Globus pallidus (tissue), 1 donor: Measurements from ENCODE around the gene GUCA1A.

Source experiments
- DNase-seq: peaks from one replicate; pipeline ENCODE4 v3.0.0-alpha.2; 2015; ENCODE audit warnings: low spot score

GUCA1A gene

DNA sequence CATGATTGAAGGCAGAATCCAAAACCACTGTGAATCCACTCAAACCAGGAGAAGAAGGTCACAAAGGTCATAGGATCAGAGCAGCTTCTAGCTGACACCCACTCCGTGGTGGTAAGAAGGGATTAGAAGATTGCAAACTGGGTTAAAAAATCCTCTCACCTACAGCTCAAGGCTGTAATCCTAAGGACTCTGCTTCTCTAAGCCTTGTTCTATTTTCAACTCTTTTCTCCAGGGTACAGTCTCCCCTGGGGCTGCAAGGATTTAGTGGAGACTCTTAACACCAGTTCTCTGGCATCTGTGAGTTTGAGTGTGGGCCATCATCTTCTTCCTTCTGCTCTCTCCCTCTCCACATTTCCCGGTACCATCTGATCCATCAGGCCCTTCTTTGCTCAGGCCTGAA is at the start of gene GUCA1A:
Gene GUCA1A, plus strand, starts transcription at position 264 of the 400 bp plus-strand sequence. CDS start 250 bp downstream, outside the sequence.
- no peak for DNase-seq

DNA sequence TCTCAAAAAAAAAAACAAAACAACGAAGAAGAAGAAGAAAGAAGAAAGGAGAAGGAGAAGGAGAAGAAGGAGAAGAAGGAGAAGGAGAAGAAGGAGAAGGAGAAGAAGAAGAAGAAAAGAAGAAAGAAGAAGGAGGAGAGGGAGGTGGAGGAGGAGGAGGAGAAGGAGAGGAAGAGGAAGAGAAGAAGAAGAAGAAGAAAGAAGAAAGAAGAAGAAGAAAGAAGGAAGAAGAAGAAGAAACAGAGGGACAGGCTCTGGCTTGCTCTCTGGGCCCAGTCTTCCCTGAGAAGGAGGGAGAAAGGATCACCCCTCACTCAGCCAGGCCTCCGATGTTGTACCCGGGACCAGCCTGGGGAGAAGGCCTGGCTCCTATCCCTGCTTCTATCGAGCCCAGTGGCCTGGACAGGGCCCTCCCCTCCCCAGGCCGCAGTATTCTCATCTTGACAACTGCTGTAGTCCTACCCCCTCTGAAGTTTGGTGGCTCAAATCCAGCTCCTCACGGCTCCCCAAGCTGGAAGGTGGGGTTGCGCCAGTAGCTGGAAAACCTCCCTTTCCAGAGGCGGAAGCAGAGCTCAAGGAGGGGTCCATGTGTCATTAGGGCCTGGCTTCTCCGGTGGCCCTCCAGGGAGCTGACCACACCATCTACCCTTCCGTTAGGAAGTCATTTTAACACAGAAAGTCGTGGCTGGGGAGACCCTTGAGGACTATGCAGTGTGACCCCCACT is 49.6 kb upstream of the GUCA1A start:
- DNase-seq = no peak

DNA sequence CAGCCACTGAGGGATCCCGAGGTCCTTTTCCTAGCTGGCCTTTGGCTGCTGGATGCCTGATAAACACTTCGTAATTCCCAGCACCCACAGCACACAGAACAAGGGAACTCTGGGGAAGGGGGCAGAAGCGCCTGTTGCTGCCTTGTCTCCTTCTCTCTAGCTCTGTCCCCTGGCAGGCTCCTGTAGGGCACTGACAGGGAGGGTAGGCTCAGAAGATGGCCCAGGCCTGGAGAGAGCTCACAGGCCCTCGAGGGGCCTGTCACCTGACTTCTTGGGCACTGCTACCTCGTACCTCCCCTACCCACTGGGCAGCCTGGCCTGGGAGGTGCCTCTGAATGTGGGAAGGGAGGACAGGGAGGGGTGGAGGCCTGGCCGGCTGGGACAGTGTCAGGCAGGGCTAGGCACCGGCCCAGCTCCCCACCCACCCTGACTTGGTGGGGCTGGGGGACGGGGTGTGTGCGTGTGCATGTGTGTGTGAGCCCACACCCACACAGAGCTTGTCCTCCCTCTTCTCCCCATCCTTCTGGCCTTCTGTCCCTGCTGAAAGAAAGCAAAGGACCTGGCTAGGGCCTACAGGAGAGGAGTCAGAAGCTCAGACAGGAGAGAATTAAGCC is 48.8 kb upstream of the GUCA1A start:
- no peak for DNase-seq

DNA sequence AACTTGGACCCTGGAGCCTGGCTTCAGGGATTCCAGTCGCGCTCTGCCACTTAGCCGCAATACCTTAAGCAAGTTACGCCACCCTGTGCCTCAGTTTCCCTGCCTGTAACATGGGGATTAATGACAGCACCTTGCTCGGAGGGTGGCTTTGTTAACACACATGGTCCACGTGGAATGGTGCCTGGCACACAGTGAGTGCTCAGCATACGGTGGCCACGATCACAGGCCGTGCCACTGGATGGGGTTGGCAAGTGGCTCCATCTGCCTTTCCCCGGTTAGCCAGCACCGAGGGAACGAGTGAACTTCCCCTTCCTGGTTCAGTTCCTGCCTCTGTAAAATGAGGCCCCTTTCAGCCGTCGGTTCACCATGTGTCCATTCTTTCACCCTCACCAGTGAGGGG is 47.9 kb upstream of the GUCA1A start:
- no peak for DNase-seq

- no peak for DNase-seq
Observed at GRCh38 chr6:42125663-42126062, 47.5 kb upstream of the GUCA1A start.

DNA sequence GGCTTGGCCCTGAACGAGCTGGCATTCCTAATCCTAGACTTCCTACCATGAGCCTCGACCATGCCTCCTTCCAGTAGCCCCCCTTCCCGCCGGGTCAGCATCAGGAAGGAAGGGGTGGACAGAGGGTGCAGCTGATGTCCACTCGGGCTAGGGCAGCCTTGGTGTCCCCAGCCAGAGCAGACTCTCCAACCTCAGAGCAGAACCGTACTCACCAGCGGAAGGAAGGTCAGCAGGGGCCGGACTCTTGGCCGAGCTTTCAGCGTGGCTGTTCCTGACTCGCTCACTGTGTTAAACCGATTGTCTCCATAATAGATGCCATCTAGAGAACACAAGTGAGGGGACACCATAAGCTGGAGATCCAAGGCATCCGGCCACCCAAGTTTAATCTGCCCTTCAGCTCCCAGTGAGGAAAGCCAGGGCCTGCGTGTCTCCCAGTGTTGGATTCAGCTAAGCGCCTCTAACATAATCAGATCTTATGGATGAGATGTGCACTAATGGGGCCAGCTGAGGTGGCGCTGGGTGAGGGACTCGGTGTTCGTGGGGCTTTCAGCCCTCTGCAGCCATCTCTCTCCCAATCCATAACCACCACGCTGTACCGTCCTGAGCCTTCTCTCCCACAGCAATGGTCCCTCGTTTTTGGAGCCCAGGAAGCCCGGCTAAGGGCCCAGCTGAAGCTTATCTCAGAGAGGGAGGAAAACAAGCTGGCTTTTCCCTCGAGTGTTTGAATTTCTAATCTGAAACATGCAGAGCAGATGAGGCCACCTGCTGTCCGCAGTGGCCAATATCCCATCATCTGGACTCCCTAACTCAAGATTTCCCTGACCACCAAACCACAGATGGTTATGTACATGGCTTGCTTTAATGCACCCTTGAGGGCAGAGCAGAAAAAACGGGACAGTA is 44.5 kb upstream of the GUCA1A start:
- no peak for DNase-seq

- no peak for DNase-seq
Observed at GRCh38 chr6:42129360-42129676, 43.8 kb upstream of the GUCA1A start.

- no peak for DNase-seq
Observed at GRCh38 chr6:42131531-42131930, 41.6 kb upstream of the GUCA1A start.

- DNase-seq = no peak
Observed at GRCh38 chr6:42133926-42134325, 39.2 kb upstream of the GUCA1A start.

GRCh38 chr6:42135161-42135560 is 38.0 kb upstream of the GUCA1A start:
- DNase-seq = no peak

- no peak for DNase-seq
Observed at GRCh38 chr6:42135722-42136121, 37.4 kb upstream of the GUCA1A start.

DNA sequence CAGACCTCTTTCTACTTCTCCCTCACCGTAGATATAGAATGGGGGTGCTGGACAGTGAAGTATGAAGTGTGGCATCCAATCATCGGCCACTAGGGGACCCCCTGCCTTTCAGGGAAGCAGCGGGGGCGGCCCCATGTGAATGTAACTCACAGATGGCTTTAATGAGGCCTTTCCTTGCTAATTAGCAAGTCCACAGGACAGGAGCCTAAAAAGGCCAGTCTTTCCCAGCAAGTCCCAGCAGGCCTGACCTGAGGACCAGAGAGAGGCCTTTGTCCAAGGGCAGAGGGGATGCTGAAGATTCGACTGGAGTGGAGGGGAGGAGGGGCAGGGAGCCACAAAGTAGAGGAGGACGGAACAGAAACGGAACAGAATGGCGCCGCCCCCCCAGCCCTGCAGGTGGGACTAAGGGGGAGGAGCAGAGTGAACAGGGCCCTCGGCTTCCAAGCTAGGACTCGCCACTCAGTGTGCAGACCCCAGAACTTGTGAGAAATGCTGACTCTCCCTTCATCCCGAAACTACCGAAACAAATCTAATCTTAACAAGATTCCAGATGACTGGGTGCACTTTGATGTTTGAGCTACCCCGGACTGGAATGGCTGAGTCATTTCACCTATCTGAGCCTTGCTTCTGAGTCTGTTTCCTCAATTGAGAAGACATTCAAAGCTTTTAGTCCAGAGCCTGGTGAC is 36.5 kb upstream of the GUCA1A start:
- no peak for DNase-seq

DNA sequence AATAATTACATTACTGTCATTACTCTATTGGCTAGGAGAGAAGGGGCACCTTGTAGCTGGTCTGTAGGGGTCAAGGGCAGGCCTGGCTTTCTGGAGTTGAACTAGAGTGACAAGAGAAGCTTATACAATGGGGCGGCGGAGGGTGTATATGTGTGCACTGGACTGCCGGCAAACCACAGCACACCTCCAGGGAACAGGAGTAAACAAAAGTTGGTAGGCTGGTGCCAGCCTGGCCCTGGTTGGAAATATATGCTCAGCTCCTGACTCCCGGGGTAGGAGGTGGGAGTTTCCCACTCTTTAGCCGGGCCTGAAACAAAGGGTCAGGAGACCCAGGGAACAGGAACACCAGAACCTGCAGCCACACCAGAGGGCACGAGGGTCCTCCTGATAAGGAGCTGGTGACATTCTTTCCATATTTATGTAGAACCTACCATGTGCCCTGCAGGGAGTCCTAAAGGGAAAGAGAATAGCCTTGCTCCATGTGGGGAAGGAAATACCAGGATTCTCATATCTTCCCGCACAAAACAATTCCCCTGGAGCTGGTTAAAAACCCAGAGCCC is 35.9 kb upstream of the GUCA1A start:
- DNase-seq = no peak

GRCh38 chr6:42138190-42138589 is 35.0 kb upstream of the GUCA1A start:
- DNase-seq = no peak

DNA sequence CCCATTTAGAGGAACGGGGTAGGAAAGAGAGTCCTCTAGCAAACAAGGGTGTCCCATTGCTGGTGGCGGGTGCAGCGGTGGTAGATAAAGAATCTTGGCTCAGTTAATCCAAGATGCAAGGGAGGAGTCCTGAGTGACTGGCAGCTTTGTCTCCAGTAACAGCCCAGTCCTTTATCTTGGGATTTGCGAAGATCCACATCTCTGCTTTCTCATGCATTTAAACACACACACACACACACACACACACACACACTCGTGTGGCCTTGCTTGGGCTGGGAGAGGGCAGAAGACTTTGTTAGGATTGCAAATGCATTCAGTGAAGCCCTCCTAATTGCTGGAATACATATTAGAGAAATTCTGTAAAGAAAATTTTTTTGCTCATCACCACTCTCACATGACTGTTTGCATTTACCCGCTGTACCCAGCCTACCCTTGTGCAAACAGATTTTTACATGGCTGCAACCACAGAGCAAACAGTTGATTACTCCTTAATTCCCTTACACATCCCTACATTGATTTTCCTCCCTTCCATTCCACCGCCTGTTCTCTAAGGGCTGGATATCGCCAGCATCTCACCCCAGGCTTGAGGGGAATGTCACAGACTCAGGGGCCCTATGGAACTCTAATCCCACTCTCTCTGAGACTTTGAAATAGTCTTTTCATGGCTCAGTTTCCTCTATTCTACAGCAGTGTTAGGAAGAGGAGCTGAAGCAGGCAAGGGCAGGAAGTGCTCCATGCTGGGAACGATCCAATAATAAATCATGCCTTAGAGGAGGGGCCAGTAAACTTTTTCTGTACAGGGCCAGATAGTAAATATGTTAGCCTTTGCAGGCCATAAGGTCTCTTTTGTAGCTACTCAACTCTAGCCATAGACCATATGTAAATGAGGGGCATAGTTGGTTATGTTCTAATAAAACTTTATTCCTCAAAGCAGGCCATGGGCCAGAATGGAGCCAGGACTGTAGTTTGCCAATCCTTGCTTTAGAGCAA is 34.2 kb upstream of the GUCA1A start:
- DNase-seq = no peak

- DNase-seq = no peak
Observed at GRCh38 chr6:42140032-42140431, 33.1 kb upstream of the GUCA1A start.

GRCh38 chr6:42140756-42141602 is 32.2 kb upstream of the GUCA1A start:
- DNase-seq = no peak

GRCh38 chr6:42141603-42142117 is 31.5 kb upstream of the GUCA1A start:
- DNase-seq = no peak

DNA sequence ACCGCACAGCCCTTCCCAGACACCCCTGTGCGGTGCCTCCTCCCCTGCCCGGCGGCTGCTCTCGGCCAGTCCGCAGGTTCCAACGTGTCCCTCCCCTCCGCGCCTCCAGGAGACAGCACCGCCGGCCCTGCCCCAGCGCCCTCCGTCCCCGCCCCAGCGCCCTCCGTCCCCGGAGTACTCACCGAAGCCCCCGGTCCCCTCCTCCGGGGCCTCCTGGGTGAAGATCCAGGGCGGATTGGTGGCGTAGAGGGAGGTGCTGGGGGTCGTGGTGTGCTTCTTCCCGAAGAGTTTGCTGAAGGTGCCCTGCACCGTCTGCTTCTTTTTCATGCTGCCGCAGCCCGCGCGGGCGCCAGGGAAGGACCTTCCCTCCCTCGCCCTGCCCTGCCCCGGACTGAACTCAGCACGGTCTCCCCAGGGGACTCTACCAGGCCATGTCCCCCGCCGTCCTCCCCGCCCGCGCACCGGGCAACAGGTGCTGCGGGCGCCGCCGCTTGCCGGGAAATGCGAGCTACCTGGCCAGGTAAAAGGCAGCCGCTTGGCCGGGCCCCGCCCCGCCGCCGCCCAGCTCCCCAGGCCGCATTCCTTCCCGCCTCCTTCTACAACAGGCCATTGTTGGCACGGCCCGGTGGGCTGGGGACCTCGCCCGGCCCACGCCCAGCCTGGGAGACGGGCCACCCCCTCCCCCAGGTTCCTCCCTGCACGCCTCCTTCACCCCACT is 30.9 kb upstream of the GUCA1A start, which contains the start of gene C6orf132:
Gene C6orf132, minus strand, starts transcription at position 503 of the 718 bp plus-strand sequence. Its CDS starts 176 bp downstream, at position 327.
- no peak for DNase-seq
